Endothelial cell (in vitro differentiated cells): Measurements from ENCODE around the gene TMED4. TPM values are rescaled to one million over a fixed set of nuclear protein-coding genes. Genes with fewer than 3 reads are reported as not detected.

Experiments
- DNase-seq: peaks from one replicate; pipeline ENCODE4 v3.0.0; 2021; ENCODE audit warnings: low spot score
- H3K27ac Mint-ChIP-seq: one replicate; pipeline ENCODE4 v1.8.0; 2021; ENCODE audit warnings: mixed read lengths, inconsistent platforms; ENCODE audit not compliant: unreplicated experiment
- H3K27me3 Mint-ChIP-seq: one replicate; pipeline ENCODE4 v1.8.0; 2021; ENCODE audit warnings: mild to moderate bottlenecking, moderate library complexity, mixed read lengths, inconsistent platforms; ENCODE audit not compliant: unreplicated experiment
- H3K36me3 Mint-ChIP-seq: one replicate; pipeline ENCODE4 v1.8.0; 2021; ENCODE audit warnings: mild to moderate bottlenecking, low read depth, mixed read lengths, inconsistent platforms; ENCODE audit not compliant: unreplicated experiment
- H3K4me1 Mint-ChIP-seq: one replicate; pipeline ENCODE4 v1.8.0; 2021; ENCODE audit warnings: mild to moderate bottlenecking, mixed read lengths, inconsistent platforms; ENCODE audit not compliant: unreplicated experiment
- H3K4me3 Mint-ChIP-seq: one replicate; pipeline ENCODE4 v1.8.0; 2021; ENCODE audit warnings: mild to moderate bottlenecking, mixed read lengths, inconsistent platforms; ENCODE audit not compliant: unreplicated experiment
- H3K9me3 Mint-ChIP-seq: one replicate; pipeline ENCODE4 v1.8.0; 2021; ENCODE audit warnings: mixed read lengths, inconsistent platforms; ENCODE audit not compliant: unreplicated experiment
- CTCF ChIP-seq: fragments of 200-600 bp; sonication (generic); IDR thresholded peaks from one replicate; pipeline ENCODE4 v1.5.0; 2021; ENCODE audit warnings: antibody characterized with exemption; ENCODE audit not compliant: unreplicated experiment
- total RNA-seq: library from RNA; stranded (reverse); fragmentation: NEBNext Ultra II Directional; extraction: Animal tissue kit (Norgen Biotek cat#: 25700); gene quantifications from one replicate; pipeline ENCODE4 v1.2.1, GENCODE V29; 2021; ENCODE audit not compliant: unreplicated experiment

Gene TMED4
- total RNA-seq, 1 donor from 2014 or later: 79.4 TPM

- DNase-seq: no peak
- H3K4me3 Mint-ChIP-seq: peak overlapping the region; percentile 97
- peaks cover 13% of the 10 kb centered on the region for H3K4me1 Mint-ChIP-seq
- peak overlapping the region; percentile 92 for H3K27ac Mint-ChIP-seq
- H3K36me3 Mint-ChIP-seq: peaks cover 5% of the 10 kb centered on the region
- no peak for TF ChIP-seq CTCF
- H3K27me3 Mint-ChIP-seq: peaks cover 6% of the 10 kb centered on the region
- no peaks in the 10 kb centered on the region for H3K9me3 Mint-ChIP-seq
Observed at GRCh38 chr7:44607141-44608068, 25.4 kb upstream of the TMED4 start.

GRCh38 chr7:44606341-44607140 is 24.5 kb upstream of the TMED4 start, which contains the start of gene OGDH:
TSS of gene OGDH (plus strand) at chr7:44606627. CDS start at chr7:44624344, 17,717 bp downstream.
- Mint-ChIP-seq H3K27me3 (peaks cover 6% of the 10 kb centered on the region), H3K4me1 (peaks cover 13% of the 10 kb centered on the region), H3K9me3 (no peaks in the 10 kb centered on the region), H3K4me3 (peak within 1 kb of the TSS; percentile 97), H3K36me3 (peaks cover 5% of the 10 kb centered on the region), H3K27ac (peak within 1 kb of the TSS; percentile 92)
- no peak for TF ChIP-seq CTCF
- DNase-seq: peak; percentile 99

GRCh38 chr7:44604941-44605340 is 22.9 kb upstream of the TMED4 start:
- Mint-ChIP-seq H3K9me3 (no peaks in the 10 kb centered on the region), H3K4me1 (peaks cover 13% of the 10 kb centered on the region), H3K27ac (peak overlapping the region; percentile 15), H3K27me3 (peaks cover 6% of the 10 kb centered on the region), H3K4me3 (no peak overlapping the region), H3K36me3 (peaks cover 5% of the 10 kb centered on the region)
- no peak for TF ChIP-seq CTCF
- DNase-seq: no peak

GRCh38 chr7:44603193-44603592 is 21.2 kb upstream of the TMED4 start:
- DNase-seq: no peak
- no peak for TF ChIP-seq CTCF
- peaks cover 10% of the 10 kb centered on the region for H3K4me1 Mint-ChIP-seq
- no peaks in the 10 kb centered on the region for H3K9me3 Mint-ChIP-seq
- H3K4me3 Mint-ChIP-seq: no peak overlapping the region
- peaks cover 8% of the 10 kb centered on the region for H3K27me3 Mint-ChIP-seq
- H3K27ac Mint-ChIP-seq: no peak overlapping the region
- H3K36me3 Mint-ChIP-seq: peaks cover 5% of the 10 kb centered on the region
